ENCODE measurements around the gene EGR1. TPM values are rescaled to one million over a fixed set of nuclear protein-coding genes. Genes with fewer than 3 reads are reported as not detected.

The EGR1 gene
- total RNA-seq, 1 experiment from 2014 or later = 83.3 TPM

DNA sequence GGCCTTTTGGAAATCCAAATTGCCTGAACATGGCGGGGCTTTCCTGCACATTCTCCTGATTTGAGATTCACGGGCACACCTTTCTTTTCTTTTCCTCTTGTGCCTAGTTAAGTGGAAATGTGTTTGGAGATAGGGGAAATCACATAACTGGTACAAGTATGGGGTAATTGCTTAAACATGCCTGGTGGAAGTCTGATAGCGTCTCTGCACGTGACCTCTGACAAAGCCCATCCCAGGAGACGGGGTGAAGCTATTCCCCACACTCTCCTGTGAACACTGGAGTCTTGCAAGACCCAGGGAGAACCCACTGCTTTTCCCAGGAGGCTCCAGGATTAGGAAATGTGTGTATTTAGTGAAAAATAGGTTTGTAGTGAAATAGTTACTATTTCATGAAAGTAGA is 29.3 kb upstream of the EGR1 start:
- no peak overlapping the region for H4K5ac ChIP-seq (ENCODE audit: insufficient read length, low read depth, low read length)
- no peak overlapping the region for H4K8ac ChIP-seq (replicated peaks; ENCODE audit: insufficient read length, low read depth, low read length)
- Mint-ChIP-seq H3K36me3 (ENCODE audit: insufficient read depth in 1 of 3, low read depth in 3 of 3) (peaks cover 22 to 57% (median 56%) of the 10 kb centered on the region in 3 experiments), H3K4me3 (no peak overlapping the region), H3K27me3 (ENCODE audit: low read depth) (no peaks in the 10 kb centered on the region), H3K4me1 (peaks cover 19 to 28% of the 10 kb centered on the region in 2 experiments), H3K9me3 (no peaks in the 10 kb centered on the region), H3K27ac (no peak overlapping the region)
- no peak overlapping the region for H3K4ac ChIP-seq (ENCODE audit: low read depth, low read length)
- no peak for DNase-seq
- H3K4me1 ChIP-seq (ENCODE audit: insufficient read depth, low read length) = peaks cover 4% of the 10 kb centered on the region; the same call in 1 of the 2 replicates
- H2BK15ac ChIP-seq (ENCODE audit: low read depth, low read length) = no peak overlapping the region
- H3K9me3 ChIP-seq (ENCODE audit: control insufficient read depth, low read depth, low read length) = no peaks in the 10 kb centered on the region
- H3K23me2 ChIP-seq (ENCODE audit: insufficient read length, low read depth, low read length, poor library complexity, severe bottlenecking) = peaks cover 5% of the 10 kb centered on the region
- no peak overlapping the region for H3K56ac ChIP-seq (ENCODE audit: insufficient read length, low read depth, low read length)
- no peak overlapping the region for H4K91ac ChIP-seq (ENCODE audit: insufficient read length, low read depth, low read length)
- TF ChIP-seq CTCF (conservative IDR thresholded peaks at IDR 0.05) = no peak
- H3K23ac ChIP-seq (ENCODE audit: insufficient read length, low read depth, low read length) = no peak overlapping the region
- no peak overlapping the region for H2AFZ ChIP-seq (ENCODE audit: low read length)
- no peak overlapping the region for H3K18ac ChIP-seq (ENCODE audit: insufficient read length, low read depth, low read length)
- no peak overlapping the region for H2BK12ac ChIP-seq (ENCODE audit: insufficient read length, low read depth, low read length)
- H3K27ac ChIP-seq (ENCODE audit: insufficient read length, low read depth, low read length) = no peak overlapping the region
- H2BK5ac ChIP-seq (ENCODE audit: insufficient read length, low read length) = no peak overlapping the region
- H3K4me2 ChIP-seq (ENCODE audit: insufficient read depth, insufficient read length, low read length) = no peak overlapping the region
- no peak overlapping the region for H3K14ac ChIP-seq (ENCODE audit: insufficient read depth, low read length)
- no peak overlapping the region for H2AK5ac ChIP-seq (ENCODE audit: insufficient read length, low read length)
- no peak overlapping the region for H3K9ac ChIP-seq (ENCODE audit: extremely low read depth, insufficient read length, low read length)
- H2BK120ac ChIP-seq (ENCODE audit: low read depth, low read length, poor library complexity, severe bottlenecking) = no peak overlapping the region
- no CpG with 5 or more reads among the region's 5 CpGs for WGBS (ENCODE audit: extremely low coverage, insufficient read length, low lambda C conversion rate)
- no peaks in the 10 kb centered on the region for H3K79me2 ChIP-seq (ENCODE audit: insufficient read depth, low read length)
- H2BK20ac ChIP-seq (ENCODE audit: low read depth, low read length, poor library complexity, severe bottlenecking) = no peak overlapping the region
- no peaks in the 10 kb centered on the region for H4K20me1 ChIP-seq (ENCODE audit: control insufficient read depth, insufficient read depth, insufficient read length)
- H3K79me1 ChIP-seq (ENCODE audit: insufficient read depth, low read depth, low read length, poor library complexity, severe bottlenecking) = no peaks in the 10 kb centered on the region
- no peaks in the 10 kb centered on the region for H3K27me3 ChIP-seq (ENCODE audit: insufficient read depth, low read length)
- H3T11ph ChIP-seq (ENCODE audit: low read length) = no peak overlapping the region
